Astrocyte (in vitro differentiated cells and primary cell): Measurements from ENCODE around the gene CORO2A.

Source experiments
- CTCF ChIP-seq: IDR thresholded peaks from 2 replicates; pipeline ENCODE4 v1.5.1; 2011; ENCODE audit warnings: low read depth, mild to moderate bottlenecking, inconsistent platforms, low read length, moderate library complexity; ENCODE audit not compliant: insufficient read depth
- EZH2 ChIP-seq: IDR thresholded peaks from 2 replicates; pipeline ENCODE4 v1.6.1; 2012; ENCODE audit warnings: mild to moderate bottlenecking, low read length, inconsistent platforms; ENCODE audit not compliant: insufficient read depth

DNA sequence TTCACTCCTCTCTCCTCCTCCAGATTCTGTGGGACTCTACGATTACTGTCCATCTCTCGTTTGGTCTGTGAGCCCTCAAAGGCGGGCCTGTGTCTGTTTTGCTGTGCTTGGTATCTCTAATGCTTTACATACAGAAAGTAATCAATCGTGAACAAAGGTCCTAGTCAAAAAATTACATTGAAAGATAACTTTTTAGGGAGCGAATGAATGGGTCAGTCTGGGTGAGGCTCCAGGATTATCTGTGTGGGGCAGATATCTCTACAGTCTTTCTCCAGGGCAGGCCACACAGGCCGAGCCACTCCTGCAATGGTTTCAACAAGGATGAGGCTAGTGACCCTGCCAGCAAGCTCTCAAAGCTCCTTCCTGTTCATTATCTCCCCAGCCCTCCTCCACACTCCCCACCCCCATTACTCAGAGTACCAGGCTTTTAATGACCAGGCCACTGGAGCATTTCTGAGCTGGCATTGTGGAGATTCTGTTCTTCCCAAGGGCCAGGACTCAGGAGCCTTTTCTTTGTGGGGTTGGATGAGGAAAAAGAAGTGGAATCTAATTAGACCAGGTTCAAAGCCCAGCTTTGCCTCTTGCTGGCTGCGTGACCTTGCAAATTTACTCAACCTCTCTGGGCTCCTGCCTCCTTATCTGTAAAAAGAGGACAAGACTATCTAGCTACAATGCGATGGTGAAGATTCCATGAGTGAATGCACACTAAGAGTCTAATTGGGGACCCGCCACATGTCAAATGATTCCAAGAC is 10.2 kb downstream of the CORO2A start:
- TF ChIP-seq CTCF (no peak), EZH2 (no peak)
